K562 (cell line): ENCODE data around the gene COPS9.

Experiments
- CTCF ChIP-seq, 3 experiments: IDR thresholded peaks in 2 of 3; conservative IDR thresholded peaks in 1 of 3; 2 replicates each; pipeline ENCODE4 v1.5.1; 2011 to 2012; ENCODE audit warnings: low read length in 3 of 3, mild to moderate bottlenecking in 3 of 3, control low read depth in 2 of 3, improper control_type of control experiment in 1 of 3, inconsistent platforms in 1 of 3, low read depth in 1 of 3, mixed read lengths in 1 of 3, moderate library complexity in 1 of 3; ENCODE audit not compliant: insufficient read depth in 2 of 3
- SREBF1 ChIP-seq: fragments of 150-350 bp; IDR thresholded peaks from 2 replicates; pipeline ENCODE4 v1.6.1; 2014; ENCODE audit warnings: antibody characterized with exemption, low read depth, low read length, borderline replicate concordance
- ZNF121 ChIP-seq: sonication (generic); formaldehyde crosslinking; conservative IDR thresholded peaks from 2 replicates; pipeline ENCODE4 v1.8.0; 2022; ENCODE audit warnings: missing genetic modification reagents

DNA sequence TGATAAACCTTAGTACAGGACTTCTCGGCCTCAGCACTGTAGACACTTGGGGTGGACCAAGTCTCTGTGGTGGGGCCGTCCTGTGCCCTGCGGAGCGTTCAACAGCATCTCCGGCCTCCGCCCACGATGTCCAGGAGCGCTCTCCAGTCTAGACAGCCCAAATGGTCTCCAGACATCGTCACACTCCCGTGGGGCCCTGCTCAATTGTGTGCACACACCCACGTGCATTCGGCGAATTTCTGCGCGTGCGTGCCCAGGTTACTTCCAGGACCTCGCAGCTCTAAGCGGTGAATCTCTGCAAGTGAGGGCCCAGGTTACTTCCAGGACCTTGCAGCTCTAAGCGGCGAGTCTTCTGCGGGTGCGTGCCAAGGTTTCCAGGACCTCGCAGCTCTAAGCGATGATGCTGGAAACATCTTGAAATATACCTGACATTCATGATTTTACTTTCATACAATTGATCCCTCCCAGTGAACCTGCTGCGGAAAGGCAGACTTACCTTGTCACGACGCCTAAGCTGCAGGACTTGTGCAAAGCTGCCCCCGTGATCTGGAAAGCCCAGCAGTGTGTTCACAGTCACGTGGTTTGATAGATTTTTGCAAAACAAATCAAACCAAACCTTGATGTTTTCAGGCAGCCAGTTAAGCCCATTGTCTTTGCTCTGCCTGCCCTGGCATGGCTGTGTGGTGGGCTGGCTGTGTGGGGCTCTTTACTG, 20.5 kb upstream of the COPS9 start:
- TF ChIP-seq ZNF121 (CRISPR knock-in tag) (no peak), SREBF1 (no peak), CTCF (IDR thresholded peaks at IDR 0.05 in 2 of 3, conservative IDR thresholded peaks at IDR 0.05 in 1 of 3; ENCODE audit: insufficient read depth in 2 of 3, low read depth in 1 of 3, low read length in 3 of 3) (no peak)
